H9 (cell line): ENCODE data around the gene HS1BP3. TPM values are rescaled to one million over a fixed set of nuclear protein-coding genes. Genes with fewer than 3 reads are reported as not detected.

Experiments
- DNase-seq: peaks from one replicate; pipeline ENCODE4 v3.0.0-alpha.2; 2017
- H2AFZ ChIP-seq: one replicate; pipeline ENCODE4 v1.6.1; 2013; ENCODE audit warnings: mild to moderate bottlenecking, low read length, control low read depth, moderate library complexity
- H2AK5ac ChIP-seq: 2 replicates; pipeline ENCODE4 v1.6.1; 2013; ENCODE audit warnings: low read length, control low read depth, mixed read lengths; ENCODE audit not compliant: insufficient read length
- H2BK120ac ChIP-seq: one replicate; pipeline ENCODE4 v1.6.1; 2013; ENCODE audit warnings: low read depth, mild to moderate bottlenecking, low read length, control low read depth, inconsistent platforms; ENCODE audit not compliant: poor library complexity, severe bottlenecking
- H2BK12ac ChIP-seq: 2 replicates; pipeline ENCODE4 v1.6.1; 2013; ENCODE audit warnings: low read length, control low read depth, mixed read lengths, low read depth; ENCODE audit not compliant: insufficient read length
- H2BK15ac ChIP-seq: 2 replicates; pipeline ENCODE4 v1.6.1; 2013; ENCODE audit warnings: low read depth, low read length, control low read depth
- H2BK20ac ChIP-seq: one replicate; pipeline ENCODE4 v1.6.1; 2013; ENCODE audit warnings: low read depth, mild to moderate bottlenecking, low read length, control low read depth, inconsistent platforms; ENCODE audit not compliant: poor library complexity, severe bottlenecking
- H2BK5ac ChIP-seq: 2 replicates; pipeline ENCODE4 v1.6.1; 2013; ENCODE audit warnings: low read length, control low read depth, mixed read lengths; ENCODE audit not compliant: insufficient read length
- H3K14ac ChIP-seq: 2 replicates; pipeline ENCODE4 v1.6.1; 2013; ENCODE audit warnings: low read length, control low read depth; ENCODE audit not compliant: insufficient read depth
- H3K18ac ChIP-seq: 2 replicates; pipeline ENCODE4 v1.6.1; 2013; ENCODE audit warnings: low read depth, mild to moderate bottlenecking, mixed read lengths, low read length, control low read depth; ENCODE audit not compliant: insufficient read length
- H3K23ac ChIP-seq: 2 replicates; pipeline ENCODE4 v1.6.1; 2013; ENCODE audit warnings: low read length, control low read depth, mixed read lengths, low read depth; ENCODE audit not compliant: insufficient read length
- H3K23me2 ChIP-seq: 2 replicates; pipeline ENCODE4 v1.6.1; 2013; ENCODE audit warnings: low read depth, mild to moderate bottlenecking, mixed read lengths, low read length, control low read depth; ENCODE audit not compliant: insufficient read length, poor library complexity, severe bottlenecking
- H3K27ac ChIP-seq: 2 replicates; pipeline ENCODE4 v1.5.1; 2013; ENCODE audit warnings: low read length, control low read depth, mixed read lengths, low read depth; ENCODE audit not compliant: insufficient read length
- H3K27me3 ChIP-seq: 2 replicates; pipeline ENCODE4 v1.6.1; 2013; ENCODE audit warnings: low read length, control low read depth, inconsistent platforms; ENCODE audit not compliant: insufficient read depth
- H3K4ac ChIP-seq: 2 replicates; pipeline ENCODE4 v1.6.1; 2013; ENCODE audit warnings: low read depth, mild to moderate bottlenecking, control low read depth, inconsistent platforms, low read length, moderate library complexity
- H3K4me1 ChIP-seq: 2 replicates; pipeline ENCODE4 v1.6.1; 2013; ENCODE audit warnings: low read length, control low read depth, inconsistent platforms; ENCODE audit not compliant: insufficient read depth
- H3K4me2 ChIP-seq: 2 replicates; pipeline ENCODE4 v1.6.1; 2013; ENCODE audit warnings: low read length, control low read depth, mixed read lengths; ENCODE audit not compliant: insufficient read length, insufficient read depth
- H3K56ac ChIP-seq: 2 replicates; pipeline ENCODE4 v1.6.1; 2013; ENCODE audit warnings: low read depth, mild to moderate bottlenecking, mixed read lengths, low read length, control low read depth; ENCODE audit not compliant: insufficient read length
- H3K79me1 ChIP-seq: 2 replicates; pipeline ENCODE4 v1.6.1; 2013; ENCODE audit warnings: low read depth, mild to moderate bottlenecking, moderate library complexity, low read length, control low read depth, inconsistent platforms; ENCODE audit not compliant: insufficient read depth, poor library complexity, severe bottlenecking
- H3K79me2 ChIP-seq: 2 replicates; pipeline ENCODE4 v1.6.1; 2013; ENCODE audit warnings: low read length, control low read depth, inconsistent platforms; ENCODE audit not compliant: insufficient read depth
- H3K9ac ChIP-seq: 2 replicates; pipeline ENCODE4 v1.6.1; 2013; ENCODE audit warnings: low read length, control low read depth, mixed read lengths; ENCODE audit not compliant: insufficient read length; ENCODE audit errors: extremely low read depth
- H3K9me3 ChIP-seq: one replicate; pipeline ENCODE4 v1.6.1; 2013; ENCODE audit warnings: low read depth, low read length, inconsistent platforms; ENCODE audit not compliant: control insufficient read depth
- H3T11ph ChIP-seq: one replicate; pipeline ENCODE4 v1.6.1; 2013; ENCODE audit warnings: mild to moderate bottlenecking, low read length, control low read depth, inconsistent platforms
- H4K20me1 ChIP-seq: one replicate; pipeline ENCODE4 v1.6.1; 2013; ENCODE audit not compliant: control insufficient read depth, insufficient read length, insufficient read depth
- H4K5ac ChIP-seq: 2 replicates; pipeline ENCODE4 v1.6.1; 2013; ENCODE audit warnings: low read depth, mild to moderate bottlenecking, mixed read lengths, low read length, control low read depth; ENCODE audit not compliant: insufficient read length
- H4K8ac ChIP-seq: replicated peaks from 2 replicates; pipeline ENCODE4 v1.6.1; 2013; ENCODE audit warnings: low read length, control low read depth, mixed read lengths, low read depth; ENCODE audit not compliant: insufficient read length
- H4K91ac ChIP-seq: 2 replicates; pipeline ENCODE4 v1.6.1; 2013; ENCODE audit warnings: low read depth, mild to moderate bottlenecking, moderate library complexity, mixed read lengths, low read length, control low read depth; ENCODE audit not compliant: insufficient read length
- H3K27ac Mint-ChIP-seq, 3 experiments: 2 replicates in 2 of 3; 3 replicates in 1 of 3; pipeline ENCODE4 v1.8.0; 2020 to 2021; ENCODE audit warnings: mixed read lengths in 3 of 3, mild to moderate bottlenecking in 1 of 3, moderate library complexity in 1 of 3
- H3K27me3 Mint-ChIP-seq: 2 replicates; pipeline ENCODE4 v1.8.0; 2021; ENCODE audit warnings: low read depth, mild to moderate bottlenecking, moderate library complexity, mixed read lengths
- H3K36me3 Mint-ChIP-seq, 3 experiments: 2 replicates in 2 of 3; 3 replicates in 1 of 3; pipeline ENCODE4 v1.8.0; 2020 to 2021; ENCODE audit warnings: low read depth in 3 of 3, mixed read lengths in 3 of 3; ENCODE audit not compliant: insufficient read depth in 1 of 3
- H3K4me1 Mint-ChIP-seq, 2 experiments: 2 replicates each; pipeline ENCODE4 v1.8.0; 2020; ENCODE audit warnings: mixed read lengths in 2 of 2
- H3K4me3 Mint-ChIP-seq, 2 experiments: 2 replicates in 1 of 2; 3 replicates in 1 of 2; pipeline ENCODE4 v1.8.0; 2020 to 2021; ENCODE audit warnings: mild to moderate bottlenecking in 2 of 2, mixed read lengths in 2 of 2, moderate library complexity in 1 of 2
- H3K9me3 Mint-ChIP-seq, 2 experiments: 2 replicates in 1 of 2; 3 replicates in 1 of 2; pipeline ENCODE4 v1.8.0; 2020; ENCODE audit warnings: mild to moderate bottlenecking in 2 of 2, mixed read lengths in 2 of 2, moderate library complexity in 1 of 2
- WGBS: extraction: QIAGEN DNeasy Blood & Tissue Kit; methylation state at CpG from one replicate; pipeline ENCODE4 v1.1.7; 2013; ENCODE audit warnings: missing lambda C conversion rate, low lambda C conversion rate, mixed read lengths; ENCODE audit not compliant: insufficient read length; ENCODE audit errors: extremely low coverage; 5-methylcytosine and 5-hydroxymethylcytosine counted together
- total RNA-seq: library from RNA; stranded (reverse); gene quantifications from 2 replicates; pipeline ENCODE4 v1.2.1, GENCODE V29; 2021
- TF ChIP-seq, protein P1 (sequence below): fragments of 200-600 bp; sonication (generic); conservative IDR thresholded peaks from 3 replicates; pipeline ENCODE4 v1.8.0; 2021; ENCODE audit warnings: antibody characterized with exemption, mild to moderate bottlenecking

Gene HS1BP3
- total RNA-seq, 1 experiment from 2014 or later = 11.1 TPM

GRCh38 chr2:20619624-20620024 lies 31.3 kb downstream of the HS1BP3 start:
- H2AK5ac ChIP-seq = no peak overlapping the region
- H3K23me2 ChIP-seq = no peaks in the 10 kb centered on the region
- no peaks in the 10 kb centered on the region for H3K9me3 ChIP-seq
- no peak overlapping the region for H3K23ac ChIP-seq
- no peaks in the 10 kb centered on the region for H3K27me3 ChIP-seq
- no peak overlapping the region for H3K14ac ChIP-seq
- no peak overlapping the region for H3K56ac ChIP-seq
- H4K5ac ChIP-seq = no peak overlapping the region
- H3K79me1 ChIP-seq = no peaks in the 10 kb centered on the region
- Mint-ChIP-seq H3K4me3 (no peak overlapping the region), H3K27me3 (peaks cover 3% of the 10 kb centered on the region; the same call in 1 of the 2 replicates), H3K36me3 (peaks cover 0 to 8% (median 6%) of the 10 kb centered on the region in 3 experiments; a peak in 3 of 7 replicates), H3K27ac (peak overlapping the region in 2 of 3 experiments; percentile 68 to 74; a peak in 2 of 7 replicates), H3K4me1 (peaks cover 11 to 16% of the 10 kb centered on the region in 2 experiments), H3K9me3 (no peaks in the 10 kb centered on the region)
- H3K4me1 ChIP-seq = peaks cover 2% of the 10 kb centered on the region; the same call in 1 of the 2 replicates
- TF ChIP-seq, protein P1, sequence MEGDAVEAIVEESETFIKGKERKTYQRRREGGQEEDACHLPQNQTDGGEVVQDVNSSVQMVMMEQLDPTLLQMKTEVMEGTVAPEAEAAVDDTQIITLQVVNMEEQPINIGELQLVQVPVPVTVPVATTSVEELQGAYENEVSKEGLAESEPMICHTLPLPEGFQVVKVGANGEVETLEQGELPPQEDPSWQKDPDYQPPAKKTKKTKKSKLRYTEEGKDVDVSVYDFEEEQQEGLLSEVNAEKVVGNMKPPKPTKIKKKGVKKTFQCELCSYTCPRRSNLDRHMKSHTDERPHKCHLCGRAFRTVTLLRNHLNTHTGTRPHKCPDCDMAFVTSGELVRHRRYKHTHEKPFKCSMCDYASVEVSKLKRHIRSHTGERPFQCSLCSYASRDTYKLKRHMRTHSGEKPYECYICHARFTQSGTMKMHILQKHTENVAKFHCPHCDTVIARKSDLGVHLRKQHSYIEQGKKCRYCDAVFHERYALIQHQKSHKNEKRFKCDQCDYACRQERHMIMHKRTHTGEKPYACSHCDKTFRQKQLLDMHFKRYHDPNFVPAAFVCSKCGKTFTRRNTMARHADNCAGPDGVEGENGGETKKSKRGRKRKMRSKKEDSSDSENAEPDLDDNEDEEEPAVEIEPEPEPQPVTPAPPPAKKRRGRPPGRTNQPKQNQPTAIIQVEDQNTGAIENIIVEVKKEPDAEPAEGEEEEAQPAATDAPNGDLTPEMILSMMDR = no peak
- H2BK120ac ChIP-seq = no peak overlapping the region
- no peak overlapping the region for H2BK5ac ChIP-seq
- DNase-seq = no peak
- no peaks in the 10 kb centered on the region for H3K79me2 ChIP-seq
- H3K18ac ChIP-seq = no peak overlapping the region
- H4K8ac ChIP-seq = no peak overlapping the region
- H4K20me1 ChIP-seq = no peaks in the 10 kb centered on the region
- H2BK15ac ChIP-seq = no peak overlapping the region
- no peak overlapping the region for H2BK12ac ChIP-seq
- H2AFZ ChIP-seq = no peak overlapping the region
- no peak overlapping the region for H3K27ac ChIP-seq
- WGBS = no CpG with 5 or more reads among the region's 13 CpGs
- no peak overlapping the region for H2BK20ac ChIP-seq
- H3K9ac ChIP-seq = no peak overlapping the region
- H4K91ac ChIP-seq = no peak overlapping the region
- no peak overlapping the region for H3K4me2 ChIP-seq
- no peak overlapping the region for H3T11ph ChIP-seq
- no peak overlapping the region for H3K4ac ChIP-seq
